ENCODE results near the gene CC2D2B. TPM values are rescaled to one million over a fixed set of nuclear protein-coding genes. Genes with fewer than 3 reads are reported as not detected.
"Not testable (repeated sequence)": the region's sequence is repeated elsewhere in the genome, so short reads cannot be mapped to it uniquely, and the experiment has no call there.

Gene CC2D2B
- total RNA-seq, 4 donors from 2014 or later = 1.7 to 5.0 (median 2.4) TPM

DNA sequence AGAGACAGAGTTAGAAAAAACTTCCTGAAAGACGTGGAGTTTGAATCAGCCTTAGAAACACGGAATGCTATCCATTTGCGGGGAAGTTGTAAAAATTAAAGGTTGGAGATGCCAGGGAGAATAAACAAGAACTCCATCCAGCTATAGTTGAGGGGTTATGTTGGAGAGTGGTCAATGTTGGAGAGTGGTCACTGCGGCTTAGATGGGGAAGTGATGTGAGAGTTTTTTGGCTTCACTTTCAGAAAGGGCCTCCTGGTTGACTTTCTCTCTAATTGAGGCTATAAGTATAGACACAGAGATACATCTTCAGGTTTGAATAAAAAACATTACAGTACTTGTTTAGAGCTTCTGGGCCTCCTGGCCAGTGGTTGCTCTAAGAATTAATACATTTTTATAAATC, 675 bp downstream of the CC2D2B start:
- 36 to 65% methylated on average over 4 of the region's 4 CpGs for WGBS, 2 donors (ENCODE audit: low coverage in 1 of 2)
- Histone ChIP-seq H3K4me1 (peaks cover 0 to 11% (median 3%) of the 10 kb centered on the region in 3 donors), H3K4me3 (peak overlapping the region in 1 of 2 donors; percentile 58), H3K27ac (peak overlapping the region in 3 of 4 donors; percentile 89 to 91 (median 90)), H3K36me3 (peaks cover 0 to 9% of the 10 kb centered on the region in 2 donors), H3K27me3 (no peaks in the 10 kb centered on the region), H3K9me3 (no peaks in the 10 kb centered on the region)
- TF ChIP-seq EP300 (IDR thresholded peaks at IDR 0.05) (no peak), CTCF (IDR thresholded peaks at IDR 0.05) (no peak), POLR2AphosphoS5 (IDR thresholded peaks at IDR 0.05) (no peak), POLR2A (IDR thresholded peaks at IDR 0.05) (no peak)
- ATAC-seq = no peak

GRCh38 chr10:95909561-95909960, 1.8 kb downstream of the CC2D2B start:
- no peak for ATAC-seq
- WGBS, 2 donors (ENCODE audit: low coverage in 1 of 2) = 100% methylated on average over 2 of the region's 2 CpGs
- H3K9me3 ChIP-seq = no peaks in the 10 kb centered on the region
- H3K27me3 ChIP-seq = no peaks in the 10 kb centered on the region
- peaks cover 0 to 11% (median 3%) of the 10 kb centered on the region in 3 donors for H3K4me1 ChIP-seq
- no peak overlapping the region for H3K27ac ChIP-seq
- TF ChIP-seq POLR2AphosphoS5 (IDR thresholded peaks at IDR 0.05) = no peak
- no peak for TF ChIP-seq CTCF (IDR thresholded peaks at IDR 0.05)
- no peak for TF ChIP-seq EP300 (IDR thresholded peaks at IDR 0.05)
- TF ChIP-seq POLR2A (IDR thresholded peaks at IDR 0.05) = no peak
- no peaks in the 10 kb centered on the region for H3K36me3 ChIP-seq
- no peak overlapping the region for H3K4me3 ChIP-seq

GRCh38 chr10:95916039-95916438, 8.3 kb downstream of the CC2D2B start:
- H3K36me3 ChIP-seq, H3K27me3 ChIP-seq, H3K9me3 ChIP-seq, H3K27ac ChIP-seq, H3K4me1 ChIP-seq, H3K4me3 ChIP-seq, ATAC-seq: not testable (repeated sequence)

DNA sequence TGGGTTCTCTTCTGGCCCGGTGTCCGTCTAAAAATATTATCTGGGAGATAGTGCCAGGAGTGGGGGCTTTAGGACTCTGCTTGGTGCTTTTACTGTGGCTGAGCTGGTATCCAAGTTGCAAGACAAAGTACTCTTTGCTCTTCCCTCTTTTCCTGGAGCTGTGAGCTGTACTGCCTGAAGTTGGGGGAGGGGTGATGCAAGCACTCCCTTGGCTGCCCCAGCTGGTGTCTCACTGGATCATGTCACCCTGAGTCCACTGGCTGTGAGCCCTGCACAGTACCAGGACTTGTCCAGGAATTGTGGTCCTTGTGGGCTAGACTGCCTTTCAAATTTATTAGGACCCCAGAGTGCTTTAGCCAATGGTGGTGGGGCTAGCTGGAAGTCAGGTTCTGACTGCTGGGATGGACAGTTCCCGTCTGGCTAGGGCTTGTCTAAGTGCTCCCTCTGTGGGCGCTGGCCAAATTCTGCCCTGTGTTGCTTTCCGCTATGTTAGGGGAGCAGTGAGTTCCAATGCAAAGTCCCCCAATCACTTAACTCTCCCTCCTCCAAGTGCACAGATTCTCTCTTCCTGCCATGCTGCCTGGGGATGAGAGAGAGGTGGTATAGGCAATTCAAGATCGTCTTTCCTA, 13.1 kb downstream of the CC2D2B start:
- ATAC-seq = no peak
- TF ChIP-seq EP300 (IDR thresholded peaks at IDR 0.05) = no peak
- TF ChIP-seq CTCF (IDR thresholded peaks at IDR 0.05) = no peak
- no peak for TF ChIP-seq POLR2A (IDR thresholded peaks at IDR 0.05)
- TF ChIP-seq POLR2AphosphoS5 (IDR thresholded peaks at IDR 0.05) = no peak
- H3K27me3 ChIP-seq = no peaks in the 10 kb centered on the region
- H3K9me3 ChIP-seq = no peaks in the 10 kb centered on the region
- H3K4me3 ChIP-seq = no peak overlapping the region
- no peaks in the 10 kb centered on the region for H3K4me1 ChIP-seq
- no peaks in the 10 kb centered on the region for H3K36me3 ChIP-seq
- 88% methylated on average over 4 of the region's 6 CpGs; no CpG with 5 or more reads in 1 of the 2 donors for WGBS, 2 donors (ENCODE audit: low coverage in 1 of 2)
- no peak overlapping the region for H3K27ac ChIP-seq

GRCh38 chr10:95925033-95925432, 17.3 kb downstream of the CC2D2B start:
- TF ChIP-seq POLR2AphosphoS5 (IDR thresholded peaks at IDR 0.05) (no peak), POLR2A (IDR thresholded peaks at IDR 0.05) (no peak), EP300 (IDR thresholded peaks at IDR 0.05) (no peak), CTCF (IDR thresholded peaks at IDR 0.05) (no peak)
- Histone ChIP-seq H3K4me3 (no peak overlapping the region), H3K4me1 (no peaks in the 10 kb centered on the region), H3K27ac (no peak overlapping the region), H3K27me3 (no peaks in the 10 kb centered on the region), H3K36me3 (no peaks in the 10 kb centered on the region), H3K9me3 (no peaks in the 10 kb centered on the region)
- WGBS, 2 donors (ENCODE audit: low coverage in 1 of 2) = 57 to 65% methylated on average over 2 to 3 of the region's 3 CpGs
- no peak for ATAC-seq

Data from gastroesophageal sphincter (tissue), 4 donors.